Measurements from ENCODE around the gene ICAM5.
A peak's percentile ranks its signal among the peaks of the same experiment; 100 is the strongest.

DNA sequence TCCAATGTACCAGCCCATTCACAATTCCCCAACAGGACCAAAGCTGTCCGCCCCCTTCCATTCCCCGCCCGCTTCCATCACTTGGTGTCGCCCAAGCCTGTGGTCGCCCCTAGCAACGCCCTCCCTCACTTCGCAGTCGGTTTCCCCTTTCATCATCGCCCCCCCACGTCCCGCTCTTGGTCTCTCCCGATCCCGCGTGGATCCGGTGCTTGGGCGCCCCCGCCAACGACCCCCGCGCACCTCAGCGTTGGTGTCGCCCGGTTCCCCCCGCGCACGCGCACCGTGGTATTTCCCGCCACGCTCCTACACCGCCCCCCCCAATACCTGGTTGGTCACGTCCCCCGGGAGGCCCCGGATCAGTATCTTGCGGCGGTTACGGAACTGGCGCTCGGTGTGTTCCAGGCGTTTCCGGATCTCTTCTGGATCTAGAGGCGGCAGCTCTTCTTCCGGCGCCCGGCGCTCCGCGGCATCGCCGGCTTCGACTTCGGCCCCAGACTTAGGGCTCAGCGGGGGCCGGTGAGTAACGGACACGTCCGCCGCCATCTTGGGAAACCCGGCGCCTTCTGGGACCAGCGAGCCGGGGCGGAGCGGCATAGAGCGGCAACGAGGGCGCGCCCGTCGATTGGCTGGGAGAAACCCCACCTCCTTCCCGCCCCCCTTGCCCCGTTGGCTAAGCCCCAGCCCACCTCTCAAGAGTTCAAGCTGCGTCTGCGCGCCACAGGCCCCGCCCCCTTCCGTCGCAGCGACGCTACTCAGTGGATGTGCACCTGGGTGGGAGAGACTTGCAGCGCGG is 43.4 kb downstream of the ICAM5 start, which contains the start of gene RAVER1:
- TF ChIP-seq POLR2A (IDR thresholded peaks at IDR 0.05; ENCODE audit: low read depth, low read length) (peak; percentile 96), BHLHE40 (IDR thresholded peaks at IDR 0.05; ENCODE audit: borderline replicate concordance in 1 of 2, low read depth in 2 of 2, low read length in 1 of 2) (peak; percentile 92 to 96), POLR2AphosphoS5 (IDR thresholded peaks at IDR 0.05; ENCODE audit: low read length) (peak; percentile 85)

Measured in GM12878 (cell line).